Upper lobe of left lung (tissue), 6 donors: Measurements from ENCODE around the gene CHCHD3. TPM values are rescaled to one million over a fixed set of nuclear protein-coding genes. Genes with fewer than 3 reads are reported as not detected.

Experiments
- ATAC-seq, 2 donors: fragments of 200-7000 bp; cut with Tn5 transposase; one replicate each; pipeline ENCODE4 v1.9.1; 2022; ENCODE audit warnings: mild to moderate bottlenecking in 2 of 2, moderate library complexity in 2 of 2; ENCODE audit not compliant: low FRiP score in 2 of 2
- DNase-seq, 2 donors: peaks; one replicate each; pipeline ENCODE4 v3.0.0-alpha.2; 2019 to 2020
- H3K27ac ChIP-seq, 4 donors: fragments of 200-600 bp; sonication (generic); one replicate each; pipeline ENCODE4 v1.5.1; 2016 to 2019
- H3K27me3 ChIP-seq, 4 donors: fragments of 200-600 bp; sonication (generic); one replicate each; pipeline ENCODE4 v1.5.1; 2017 to 2019
- H3K36me3 ChIP-seq, 4 donors: fragments of 200-600 bp; sonication (generic); one replicate each; pipeline ENCODE4 v1.5.1; 2016 to 2019
- H3K4me1 ChIP-seq, 4 donors: fragments of 200-600 bp; sonication (generic); one replicate each; pipeline ENCODE4 v1.5.1; 2018 to 2019
- H3K4me3 ChIP-seq, 4 donors: fragments of 200-600 bp; sonication (generic); one replicate each; pipeline ENCODE4 v1.5.1; 2017 to 2019; ENCODE audit warnings: mild to moderate bottlenecking in 2 of 4, moderate library complexity in 1 of 4
- H3K9me3 ChIP-seq, 4 donors: fragments of 200-600 bp; sonication (generic); one replicate each; pipeline ENCODE4 v1.5.1; 2018 to 2019
- CTCF ChIP-seq, 6 experiments: fragments of 450-650 bp in 4 of 6; fragments of 200-600 bp in 2 of 6; sonication (generic) in 2 of 6; IDR thresholded peaks; one replicate each; pipeline ENCODE4 v1.5.1; 2016 to 2019; ENCODE audit warnings: antibody characterized with exemption in 6 of 6
- EP300 ChIP-seq, 4 donors: sonication (generic); formaldehyde crosslinking; IDR thresholded peaks; one replicate each; pipeline ENCODE4 v1.5.1; 2017; ENCODE audit warnings: antibody characterized with exemption in 4 of 4, control low read depth in 2 of 4
- POLR2A ChIP-seq, 4 donors: fragments of 450-650 bp; IDR thresholded peaks; one replicate each; pipeline ENCODE4 v1.5.1; 2016 to 2017; ENCODE audit warnings: antibody characterized with exemption in 4 of 4, mild to moderate bottlenecking in 2 of 4
- POLR2AphosphoS5 ChIP-seq, 2 donors: sonication (generic); formaldehyde crosslinking; IDR thresholded peaks; one replicate each; pipeline ENCODE4 v1.5.1; 2017; ENCODE audit warnings: antibody characterized with exemption in 2 of 2
- WGBS, 2 donors: methylation state at CpG; one replicate each; pipeline ENCODE4 v1.1.5; 2017 to 2018; 5-methylcytosine and 5-hydroxymethylcytosine counted together
- total RNA-seq, 6 donors: library from RNA; depleted of rRNA in 4 of 6; stranded (reverse); fragments of >200 nt in 4 of 6; gene quantifications; one replicate each; pipeline versions ENCODE4 v1.1.0 to v1.2.1, GENCODE V29; 2016 to 2021
- donor health status: DM: no; HTN: no; CAD: no; lungs with moderate emphysema.
- donor health status: DM: no; HTN: yes; CAD: no; lungs with severe emphysema.

The CHCHD3 gene
- total RNA-seq, 6 donors from 2014 or later, result 42.6 to 54.5 (median 48.6) TPM

- no peak for TF ChIP-seq POLR2A (IDR thresholded peaks at IDR 0.05)
- no peak for TF ChIP-seq POLR2AphosphoS5 (IDR thresholded peaks at IDR 0.05)
- TF ChIP-seq EP300 (IDR thresholded peaks at IDR 0.05), result no peak
- no peak for TF ChIP-seq CTCF (IDR thresholded peaks at IDR 0.05)
- WGBS, 2 donors, result 85 to 86% methylated on average over 2 of the region's 2 CpGs
- no peaks in the 10 kb centered on the region for H3K27me3 ChIP-seq
- peaks cover 0 to 9% (median 2%) of the 10 kb centered on the region in 4 donors for H3K4me1 ChIP-seq
- H3K36me3 ChIP-seq, result no peaks in the 10 kb centered on the region
- DNase-seq (no peak), ATAC-seq (no peak)
- H3K27ac ChIP-seq, result no peak overlapping the region
- no peaks in the 10 kb centered on the region for H3K9me3 ChIP-seq
- H3K4me3 ChIP-seq, result no peak overlapping the region
These were observed 56.8 kb downstream of the CHCHD3 start for GRCh38 chr7:133025056-133025455.

GRCh38 chr7:133024596-133024995, 57.3 kb downstream of the CHCHD3 start:
- H3K27ac ChIP-seq, result no peak overlapping the region
- H3K4me3 ChIP-seq, result no peak overlapping the region
- TF ChIP-seq CTCF (IDR thresholded peaks at IDR 0.05) (no peak), EP300 (IDR thresholded peaks at IDR 0.05) (no peak), POLR2AphosphoS5 (IDR thresholded peaks at IDR 0.05) (no peak), POLR2A (IDR thresholded peaks at IDR 0.05) (no peak)
- H3K9me3 ChIP-seq, result no peaks in the 10 kb centered on the region
- 70 to 73% methylated on average over 5 of the region's 5 CpGs for WGBS, 2 donors
- DNase-seq (no peak), ATAC-seq (no peak)
- peaks cover 0 to 9% (median 2%) of the 10 kb centered on the region in 4 donors for H3K4me1 ChIP-seq
- no peaks in the 10 kb centered on the region for H3K27me3 ChIP-seq
- H3K36me3 ChIP-seq, result no peaks in the 10 kb centered on the region

- 68 to 70% methylated on average over 4 of the region's 4 CpGs for whole genome bisulfite sequencing, 2 donors
- H3K27ac ChIP-seq, result no peak overlapping the region
- no peak overlapping the region for H3K4me3 ChIP-seq
- TF ChIP-seq EP300 (IDR thresholded peaks at IDR 0.05) (no peak), POLR2A (IDR thresholded peaks at IDR 0.05) (no peak), CTCF (IDR thresholded peaks at IDR 0.05) (no peak), POLR2AphosphoS5 (IDR thresholded peaks at IDR 0.05) (no peak)
- no peak for DNase-seq
- H3K4me1 ChIP-seq, result peaks cover 0 to 9% (median 2%) of the 10 kb centered on the region in 4 donors
- H3K9me3 ChIP-seq, result no peaks in the 10 kb centered on the region
- no peaks in the 10 kb centered on the region for H3K36me3 ChIP-seq
- no peak for ATAC-seq
- H3K27me3 ChIP-seq, result no peaks in the 10 kb centered on the region
These were observed 58.4 kb downstream of the CHCHD3 start for GRCh38 chr7:133023370-133024071.

GRCh38 chr7:133022661-133023060, 59.2 kb downstream of the CHCHD3 start:
- TF ChIP-seq EP300 (IDR thresholded peaks at IDR 0.05) (no peak), POLR2AphosphoS5 (IDR thresholded peaks at IDR 0.05) (no peak), CTCF (IDR thresholded peaks at IDR 0.05) (no peak), POLR2A (IDR thresholded peaks at IDR 0.05) (no peak)
- no peak overlapping the region for H3K27ac ChIP-seq
- DNase-seq, result no peak
- no peaks in the 10 kb centered on the region for H3K9me3 ChIP-seq
- no peak overlapping the region for H3K4me3 ChIP-seq
- H3K27me3 ChIP-seq, result no peaks in the 10 kb centered on the region
- ATAC-seq, result no peak
- H3K36me3 ChIP-seq, result no peaks in the 10 kb centered on the region
- peaks cover 0 to 9% (median 2%) of the 10 kb centered on the region in 4 donors for H3K4me1 ChIP-seq

GRCh38 chr7:133021196-133021595, 60.7 kb downstream of the CHCHD3 start:
- TF ChIP-seq CTCF (IDR thresholded peaks at IDR 0.05), result no peak
- TF ChIP-seq EP300 (IDR thresholded peaks at IDR 0.05), result no peak
- no peak for TF ChIP-seq POLR2AphosphoS5 (IDR thresholded peaks at IDR 0.05)
- TF ChIP-seq POLR2A (IDR thresholded peaks at IDR 0.05), result no peak
- 52 to 54% methylated on average over 3 of the region's 3 CpGs for WGBS, 2 donors
- DNase-seq (no peak), ATAC-seq (no peak)
- Histone ChIP-seq H3K4me1 (peaks cover 0 to 9% (median 2%) of the 10 kb centered on the region in 4 donors), H3K27me3 (no peaks in the 10 kb centered on the region), H3K9me3 (no peaks in the 10 kb centered on the region), H3K36me3 (no peaks in the 10 kb centered on the region), H3K27ac (no peak overlapping the region), H3K4me3 (no peak overlapping the region)
